ENCODE measurements around the gene SYT1. TPM values are rescaled to one million over a fixed set of nuclear protein-coding genes. Genes with fewer than 3 reads are reported as not detected.

The SYT1 gene
- total RNA-seq, 4 donors from 2014 or later: 9.7 to 24.3 (median 18.3) TPM

DNA sequence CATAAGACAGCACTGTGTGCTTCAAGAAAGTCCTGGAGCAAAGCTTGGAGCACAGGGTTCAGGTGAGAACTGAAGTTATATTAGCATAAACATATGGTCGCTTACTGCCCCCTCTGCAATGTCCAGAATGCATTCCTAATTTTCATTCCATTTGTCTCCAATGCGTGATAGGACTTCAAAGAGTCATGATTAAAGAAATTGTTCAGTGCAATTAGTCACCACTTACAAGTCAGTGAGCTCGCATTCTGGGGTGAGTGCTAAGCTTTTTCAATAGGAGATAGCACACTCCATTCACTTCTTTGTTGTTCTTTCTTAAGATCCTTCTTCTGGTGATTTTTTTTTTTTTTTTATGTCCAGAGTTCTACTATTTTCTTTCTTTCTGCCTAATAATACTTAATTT lies 398.4 kb downstream of the SYT1 start:
- Histone ChIP-seq H3K9me3 (no peaks in the 10 kb centered on the region), H3K27me3 (no peaks in the 10 kb centered on the region), H3K4me3 (no peak overlapping the region), H3K27ac (no peak overlapping the region), H3K36me3 (no peaks in the 10 kb centered on the region), H3K4me1 (no peaks in the 10 kb centered on the region)
- DNase-seq: no peak
- TF ChIP-seq POLR2A (IDR thresholded peaks at IDR 0.05) (no peak), CTCF (IDR thresholded peaks at IDR 0.05) (no peak)
- intact Hi-C loops (cut with DNase I; ENCODE audit: low total_unique reads): no loop called here

GRCh38 chr12:79266343-79267144 lies 402.0 kb downstream of the SYT1 start:
- H3K36me3 ChIP-seq: no peaks in the 10 kb centered on the region
- no peaks in the 10 kb centered on the region for H3K4me1 ChIP-seq
- intact Hi-C loops (cut with DNase I; ENCODE audit: low total_unique reads): no loop called here
- H3K9me3 ChIP-seq: no peaks in the 10 kb centered on the region
- H3K27ac ChIP-seq: no peak overlapping the region
- no peak overlapping the region for H3K4me3 ChIP-seq
- no peaks in the 10 kb centered on the region for H3K27me3 ChIP-seq
- DNase-seq: no peak
- TF ChIP-seq CTCF (IDR thresholded peaks at IDR 0.05) (no peak), POLR2A (IDR thresholded peaks at IDR 0.05) (no peak)

- intact Hi-C loops (cut with DNase I; ENCODE audit: low total_unique reads): no loop called here
- H3K36me3 ChIP-seq: no peaks in the 10 kb centered on the region
- no peaks in the 10 kb centered on the region for H3K9me3 ChIP-seq
- DNase-seq: no peak
- no peak for TF ChIP-seq CTCF (IDR thresholded peaks at IDR 0.05)
- TF ChIP-seq POLR2A (IDR thresholded peaks at IDR 0.05): no peak
- no peak overlapping the region for H3K27ac ChIP-seq
- H3K4me1 ChIP-seq: no peaks in the 10 kb centered on the region
- no peaks in the 10 kb centered on the region for H3K27me3 ChIP-seq
- H3K4me3 ChIP-seq: no peak overlapping the region
Observed at GRCh38 chr12:79267580-79267979, 403.0 kb downstream of the SYT1 start.

GRCh38 chr12:79274501-79275064 lies 410.0 kb downstream of the SYT1 start:
- Histone ChIP-seq H3K9me3 (no peaks in the 10 kb centered on the region), H3K4me1 (no peaks in the 10 kb centered on the region), H3K27ac (no peak overlapping the region), H3K4me3 (no peak overlapping the region), H3K27me3 (no peaks in the 10 kb centered on the region), H3K36me3 (no peaks in the 10 kb centered on the region)
- intact Hi-C loops (cut with DNase I; ENCODE audit: low total_unique reads): no loop called here
- no peak for DNase-seq
- no peak for TF ChIP-seq CTCF (IDR thresholded peaks at IDR 0.05)
- no peak for TF ChIP-seq POLR2A (IDR thresholded peaks at IDR 0.05)

DNA sequence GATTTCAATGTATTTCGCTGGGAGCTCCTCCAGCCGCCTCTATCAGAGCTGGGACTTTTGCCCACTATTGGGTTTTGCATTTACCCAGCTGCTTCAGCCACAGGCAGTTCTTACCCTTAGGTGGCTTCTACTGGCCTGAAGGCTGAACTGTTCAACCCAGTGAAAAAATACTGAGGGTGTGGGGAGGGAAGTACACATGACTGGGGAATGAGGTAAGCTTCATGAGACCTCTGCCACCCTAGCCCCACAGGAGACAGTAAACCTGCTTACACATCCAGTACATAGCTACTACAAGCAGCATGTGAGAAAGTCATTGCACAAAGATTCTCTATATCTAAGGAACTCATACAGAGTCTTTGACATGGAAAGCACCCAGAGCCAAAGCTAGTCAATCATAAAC lies 411.1 kb downstream of the SYT1 start:
- intact Hi-C loops (cut with DNase I; ENCODE audit: low total_unique reads): no loop called here
- Histone ChIP-seq H3K9me3 (no peaks in the 10 kb centered on the region), H3K27me3 (no peaks in the 10 kb centered on the region), H3K4me1 (no peaks in the 10 kb centered on the region), H3K4me3 (no peak overlapping the region), H3K27ac (no peak overlapping the region), H3K36me3 (no peaks in the 10 kb centered on the region)
- DNase-seq: no peak
- no peak for TF ChIP-seq CTCF (IDR thresholded peaks at IDR 0.05)
- no peak for TF ChIP-seq POLR2A (IDR thresholded peaks at IDR 0.05)

All from uterus (tissue), 4 donors.